Psoas muscle (tissue), 8 donors: ENCODE data around the gene CAMK1D. TPM values are rescaled to one million over a fixed set of nuclear protein-coding genes. Genes with fewer than 3 reads are reported as not detected.

Experiments
- ATAC-seq, 4 donors: fragments of 200-7000 bp; cut with Tn5 transposase; one replicate each; pipeline ENCODE4 v1.9.1; 2020; ENCODE audit warnings: moderate library complexity in 3 of 4, mild to moderate bottlenecking in 2 of 4
- DNase-seq, 2 donors: peaks; one replicate each; pipeline ENCODE4 v3.0.0-alpha.2; 2020
- H3K27ac ChIP-seq: fragments of 200-600 bp; one replicate; pipeline ENCODE4 v1.8.0; 2022
- H3K27me3 ChIP-seq, 3 donors: fragments of 200-600 bp in 1 of 3; one replicate each; pipeline versions ENCODE4 v1.6.1 to v1.8.0; 2013 to 2022; ENCODE audit warnings: low read length in 2 of 3, mild to moderate bottlenecking in 2 of 3, moderate library complexity in 1 of 3; ENCODE audit not compliant: insufficient read depth in 3 of 3
- H3K36me3 ChIP-seq, 2 donors: fragments of 200-600 bp in 1 of 2; one replicate each; pipeline versions ENCODE4 v1.6.1 to v1.8.0; 2013 to 2022; ENCODE audit warnings: low read depth in 1 of 2, mild to moderate bottlenecking in 1 of 2, moderate library complexity in 1 of 2; ENCODE audit not compliant: insufficient read depth in 1 of 2
- H3K4me1 ChIP-seq: fragments of 200-600 bp; one replicate; pipeline ENCODE4 v1.8.0; 2022
- H3K4me3 ChIP-seq: fragments of 200-600 bp; one replicate; pipeline ENCODE4 v1.8.0; 2022; ENCODE audit warnings: mild to moderate bottlenecking
- H3K9me3 ChIP-seq: fragments of 200-600 bp; one replicate; pipeline ENCODE4 v1.8.0; 2022
- CTCF ChIP-seq: fragments of 200-600 bp; IDR thresholded peaks from one replicate; pipeline ENCODE4 v1.8.0; 2022; ENCODE audit warnings: antibody characterized with exemption
- WGBS, 3 donors: extraction: QIAGEN DNeasy Blood & Tissue Kit; methylation state at CpG; one replicate each; pipeline versions ENCODE4 v1.1.6 to v1.1.7; 2013; 5-methylcytosine and 5-hydroxymethylcytosine counted together
- intact Hi-C, 2 donors: fragments of 100-400 bp; cut with DNase I; formaldehyde crosslinking; loops; one replicate each; pipeline versions ENCODE4 v1.11.0 to v1.14.2; 2022
- polyA plus RNA-seq, 3 donors: library from polyadenylated mRNA; stranded (reverse); fragments of 200-250 nt; gene quantifications; one replicate each; pipeline ENCODE4 v1.2.3, GENCODE V29; 2013
- total RNA-seq, 4 donors: library from RNA; stranded (reverse); fragmentation: NEBNext Ultra II Directional in 2 of 4; extraction: Animal tissue kit (Norgen Biotek cat#: 25700) in 2 of 4; gene quantifications; one replicate each; pipeline versions ENCODE4 v1.2.1 to v1.2.4, GENCODE V29; 2021 to 2023
- donor health status: healthy with polysubstance abuse.
- donor health status: DM: no; HTN: no; CAD: no; lungs with moderate emphysema.
- donor health status: Bipolar disorder and iron deficiency.
- donor health status: healthy.
- donor health status: DM: yes; HTN: yes; CAD: no.
- donor health status: DM: no; HTN: no; CAD: no.
- donor health status: DM: no; HTN: no; CAD: no.
- donor health status: DM: yes; HTN: yes; CAD: no.

Gene CAMK1D
- total and polyA plus RNA-seq, 7 donors = 0.39 to 1.8 (median 0.53) TPM

- WGBS, 3 donors = 23 to 46% (median 30%) methylated on average over 12 of the region's 12 CpGs
- intact Hi-C loops = no loop called here
- Histone ChIP-seq H3K4me3 (no peak overlapping the region), H3K27me3 (no peaks in the 10 kb centered on the region), H3K27ac (peak overlapping the region; percentile 3), H3K36me3 (no peaks in the 10 kb centered on the region), H3K4me1 (no peaks in the 10 kb centered on the region), H3K9me3 (no peaks in the 10 kb centered on the region)
- ATAC-seq (peak; percentile 76 to 85 (median 81)), DNase-seq (peak in 1 of 2 donors; percentile 58)
- TF ChIP-seq CTCF = no peak
These were observed 379.1 kb downstream of the CAMK1D start for GRCh38 chr10:12728494-12728893.

GRCh38 chr10:12729885-12730284, 380.5 kb downstream of the CAMK1D start:
- no peaks in the 10 kb centered on the region for H3K4me1 ChIP-seq
- no peak for DNase-seq
- intact Hi-C loops = no loop called here
- no peak overlapping the region for H3K27ac ChIP-seq
- TF ChIP-seq CTCF = peak; percentile 13
- ATAC-seq = no peak
- H3K27me3 ChIP-seq = no peaks in the 10 kb centered on the region
- WGBS, 3 donors = 74 to 87% (median 82%) methylated on average over 7 of the region's 7 CpGs
- no peak overlapping the region for H3K4me3 ChIP-seq
- no peaks in the 10 kb centered on the region for H3K9me3 ChIP-seq
- no peaks in the 10 kb centered on the region for H3K36me3 ChIP-seq

GRCh38 chr10:12730809-12731519, 381.6 kb downstream of the CAMK1D start:
- H3K27ac ChIP-seq = no peak overlapping the region
- H3K4me3 ChIP-seq = no peak overlapping the region
- DNase-seq = no peak
- H3K4me1 ChIP-seq = no peaks in the 10 kb centered on the region
- TF ChIP-seq CTCF = no peak
- no peak for ATAC-seq
- intact Hi-C loops = no loop called here
- no peaks in the 10 kb centered on the region for H3K9me3 ChIP-seq
- 78 to 85% (median 83%) methylated on average over 9 of the region's 9 CpGs for WGBS, 3 donors
- H3K36me3 ChIP-seq = no peaks in the 10 kb centered on the region
- H3K27me3 ChIP-seq = no peaks in the 10 kb centered on the region

GRCh38 chr10:12733271-12733670, 383.9 kb downstream of the CAMK1D start:
- H3K9me3 ChIP-seq = no peaks in the 10 kb centered on the region
- H3K27ac ChIP-seq = no peak overlapping the region
- no peaks in the 10 kb centered on the region for H3K36me3 ChIP-seq
- DNase-seq (no peak), ATAC-seq (no peak)
- H3K27me3 ChIP-seq = no peaks in the 10 kb centered on the region
- no peak overlapping the region for H3K4me3 ChIP-seq
- no peaks in the 10 kb centered on the region for H3K4me1 ChIP-seq
- intact Hi-C loops = no loop called here
- WGBS, 3 donors = 67 to 77% (median 76%) methylated on average over 2 of the region's 2 CpGs
- no peak for TF ChIP-seq CTCF
